DOHH2 (cell line): ENCODE data around the gene CNTNAP5.

Experiments used
- CTCF ChIP-seq: fragments of 200-600 bp; sonication (generic); IDR thresholded peaks from one replicate; pipeline ENCODE4 v1.5.1; 2014; ENCODE audit warnings: antibody characterized with exemption, mild to moderate bottlenecking, low read depth, low read length; ENCODE audit not compliant: poor library complexity, severe bottlenecking
- EZH2phosphoT487 ChIP-seq: fragments of 200-600 bp; sonication (generic); IDR thresholded peaks from 2 replicates; pipeline ENCODE4 v1.6.1; 2017; ENCODE audit warnings: borderline replicate concordance, mild to moderate bottlenecking, antibody characterized with exemption, low read length, moderate library complexity, mixed read lengths

- TF ChIP-seq CTCF (no peak), EZH2phosphoT487 (no peak)
Measured at GRCh38 chr2:124323321-124323720, 298.2 kb downstream of the CNTNAP5 start.
